Epithelial cell of prostate (primary cell): ENCODE results near the gene STK25.
"Not testable (repeated sequence)": the region's sequence is repeated elsewhere in the genome, so short reads cannot be mapped to it uniquely, and the experiment has no call there.

ENCODE experiments used
- DNase-seq: peaks from one replicate; pipeline ENCODE4 v3.0.0-alpha.2; 2011; ENCODE audit warnings: low read depth, low spot score
- H3K27ac ChIP-seq: fragments of 450-650 bp; 2 replicates; pipeline ENCODE4 v1.5.1; 2017; ENCODE audit warnings: mild to moderate bottlenecking

Gene STK25

GRCh38 chr2:241514986-241515737 is 6.8 kb upstream of the STK25 start:
- no peak for DNase-seq
- H3K27ac ChIP-seq = no peak overlapping the region

GRCh38 chr2:241514553-241514952 is 6.2 kb upstream of the STK25 start:
- H3K27ac ChIP-seq = no peak overlapping the region
- DNase-seq = no peak

GRCh38 chr2:241511091-241511741 is 2.8 kb upstream of the STK25 start:
- DNase-seq = no peak

GRCh38 chr2:241509155-241509784 is 886 bp upstream of the STK25 start:
- no peak for DNase-seq
- peak overlapping the region; percentile 48 for H3K27ac ChIP-seq

More at GRCh38 chr2:241511091-241511741, 2.8 kb upstream of the STK25 start:
- no peak overlapping the region for H3K27ac ChIP-seq

GRCh38 chr2:241507430-241508239 is 749 bp downstream of the STK25 start:
- no peak for DNase-seq
- peak overlapping the region; percentile 48 for H3K27ac ChIP-seq

GRCh38 chr2:241506793-241507429 is 1.5 kb downstream of the STK25 start:
- DNase-seq = no peak
- no peak overlapping the region for H3K27ac ChIP-seq

- not testable (repeated sequence) for H3K27ac ChIP-seq, DNase-seq
These were observed 2.1 kb downstream of the STK25 start for GRCh38 chr2:241506317-241506716.

- DNase-seq = no peak
- no peak overlapping the region for H3K27ac ChIP-seq
These were observed 2.6 kb downstream of the STK25 start for GRCh38 chr2:241505781-241506201.

GRCh38 chr2:241505086-241505780 is 3.2 kb downstream of the STK25 start:
- DNase-seq = no peak
- H3K27ac ChIP-seq = no peak overlapping the region

- H3K27ac ChIP-seq = no peak overlapping the region
- no peak for DNase-seq
These were observed 4.5 kb downstream of the STK25 start for GRCh38 chr2:241503776-241504392.

- no peak for DNase-seq
- H3K27ac ChIP-seq = no peak overlapping the region
These were observed 6.1 kb downstream of the STK25 start for GRCh38 chr2:241502281-241502680.

GRCh38 chr2:241501551-241501950 is 6.8 kb downstream of the STK25 start:
- DNase-seq = no peak
- H3K27ac ChIP-seq = no peak overlapping the region

- no peak overlapping the region for H3K27ac ChIP-seq
- DNase-seq = no peak
These were observed 7.3 kb downstream of the STK25 start for GRCh38 chr2:241501099-241501541.

- no peak overlapping the region for H3K27ac ChIP-seq
- no peak for DNase-seq
These were observed 7.9 kb downstream of the STK25 start for GRCh38 chr2:241500431-241500975.

GRCh38 chr2:241500016-241500415 is 8.4 kb downstream of the STK25 start:
- no peak for DNase-seq
- no peak overlapping the region for H3K27ac ChIP-seq

GRCh38 chr2:241499146-241499965 is 9.0 kb downstream of the STK25 start:
- H3K27ac ChIP-seq = no peak overlapping the region
- no peak for DNase-seq

- H3K27ac ChIP-seq = no peak overlapping the region
- DNase-seq = no peak
These were observed 10.0 kb downstream of the STK25 start for GRCh38 chr2:241498115-241499070.
